ENCODE measurements around the gene CAMTA1.

DNA sequence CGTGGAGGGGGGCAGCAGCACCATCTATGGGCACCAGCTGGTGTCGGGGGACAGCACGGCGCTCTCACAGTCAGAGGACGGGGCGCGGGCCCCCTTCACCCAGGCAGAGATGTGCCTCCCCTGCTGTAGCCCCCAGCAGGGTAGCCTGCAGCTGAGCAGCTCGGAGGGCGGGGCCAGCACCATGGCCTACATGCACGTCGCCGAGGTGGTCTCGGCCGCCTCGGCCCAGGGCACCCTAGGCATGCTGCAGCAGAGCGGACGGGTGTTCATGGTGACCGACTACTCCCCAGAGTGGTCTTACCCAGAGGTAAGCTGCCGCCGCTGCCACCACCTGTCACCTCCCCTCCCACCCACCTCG, 879.6 kb downstream of the CAMTA1 start:
- TF ChIP-seq, protein P1, sequence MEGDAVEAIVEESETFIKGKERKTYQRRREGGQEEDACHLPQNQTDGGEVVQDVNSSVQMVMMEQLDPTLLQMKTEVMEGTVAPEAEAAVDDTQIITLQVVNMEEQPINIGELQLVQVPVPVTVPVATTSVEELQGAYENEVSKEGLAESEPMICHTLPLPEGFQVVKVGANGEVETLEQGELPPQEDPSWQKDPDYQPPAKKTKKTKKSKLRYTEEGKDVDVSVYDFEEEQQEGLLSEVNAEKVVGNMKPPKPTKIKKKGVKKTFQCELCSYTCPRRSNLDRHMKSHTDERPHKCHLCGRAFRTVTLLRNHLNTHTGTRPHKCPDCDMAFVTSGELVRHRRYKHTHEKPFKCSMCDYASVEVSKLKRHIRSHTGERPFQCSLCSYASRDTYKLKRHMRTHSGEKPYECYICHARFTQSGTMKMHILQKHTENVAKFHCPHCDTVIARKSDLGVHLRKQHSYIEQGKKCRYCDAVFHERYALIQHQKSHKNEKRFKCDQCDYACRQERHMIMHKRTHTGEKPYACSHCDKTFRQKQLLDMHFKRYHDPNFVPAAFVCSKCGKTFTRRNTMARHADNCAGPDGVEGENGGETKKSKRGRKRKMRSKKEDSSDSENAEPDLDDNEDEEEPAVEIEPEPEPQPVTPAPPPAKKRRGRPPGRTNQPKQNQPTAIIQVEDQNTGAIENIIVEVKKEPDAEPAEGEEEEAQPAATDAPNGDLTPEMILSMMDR (optimal IDR thresholded peaks at IDR 0.05 in 1 of 3, IDR thresholded peaks at IDR 0.05 in 1 of 3, conservative IDR thresholded peaks at IDR 0.05 in 1 of 3; ENCODE audit: extremely low read depth in 1 of 3, insufficient read depth in 2 of 3, low read length in 3 of 3) = no peak
- TF ChIP-seq EZH2 (IDR thresholded peaks at IDR 0.05; ENCODE audit: low read length) = no peak

All from keratinocyte (primary cell).